GM19193 (cell line): ENCODE data around the gene RASSF1.

Experiments
- POLR2A ChIP-seq: IDR thresholded peaks from 4 replicates; pipeline ENCODE4 v1.6.1; 2011; ENCODE audit not compliant: insufficient read depth, insufficient read length; ENCODE audit errors: extremely low read depth

RASSF1 gene

GRCh38 chr3:50373146-50374051 lies 32.8 kb upstream of the RASSF1 start:
- TF ChIP-seq POLR2A = no peak

DNA sequence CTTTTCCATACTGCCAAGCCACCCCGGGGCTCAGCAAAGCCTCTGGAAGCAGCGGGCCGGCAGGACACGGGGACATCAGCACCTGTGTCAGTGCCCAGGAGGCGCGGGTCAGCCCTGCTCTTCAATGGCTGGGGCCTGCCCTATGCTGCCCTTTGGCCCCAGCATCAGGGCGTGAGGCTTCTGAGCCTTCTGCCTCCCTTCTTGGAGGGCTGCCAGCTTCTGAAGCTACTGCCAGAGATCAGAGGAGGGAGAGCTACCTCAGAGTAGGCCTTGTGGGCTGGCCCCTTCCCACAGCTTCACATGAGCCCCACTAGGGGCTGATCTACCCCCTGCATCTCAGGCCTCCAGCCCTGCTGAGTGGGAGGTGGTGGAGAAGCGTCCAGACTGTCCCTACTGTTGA lies 31.7 kb upstream of the RASSF1 start:
- TF ChIP-seq POLR2A = no peak

DNA sequence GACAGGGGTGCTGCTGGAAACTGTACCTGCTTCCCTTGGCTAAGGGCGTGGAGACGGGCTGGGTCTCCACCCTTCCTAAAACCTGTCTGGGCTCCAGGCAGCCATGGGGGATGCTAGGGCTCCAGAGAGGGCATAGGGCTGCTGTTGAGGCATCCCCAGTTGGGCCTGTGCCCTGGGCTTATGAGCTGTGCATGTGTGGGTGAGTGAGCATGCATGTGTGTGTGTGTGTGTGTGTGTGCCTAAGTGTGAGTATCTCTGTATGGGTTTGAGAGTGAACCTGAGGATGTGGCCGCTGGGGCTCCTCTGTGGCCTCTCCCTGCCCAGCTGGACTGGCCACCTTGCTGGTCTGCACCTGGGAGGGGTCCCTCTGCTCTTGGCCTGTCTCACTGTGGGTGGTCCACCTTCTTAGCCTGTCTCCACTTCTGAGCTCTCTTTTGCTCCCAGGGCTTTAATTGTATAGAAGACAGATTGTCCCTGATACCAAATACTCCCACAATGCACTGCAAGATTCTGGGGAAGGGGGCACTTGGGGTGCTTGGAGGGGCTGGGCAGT lies 30.6 kb upstream of the RASSF1 start:
- TF ChIP-seq POLR2A = no peak

- TF ChIP-seq POLR2A = no peak
These were observed 30.0 kb upstream of the RASSF1 start for GRCh38 chr3:50370594-50370993.

DNA sequence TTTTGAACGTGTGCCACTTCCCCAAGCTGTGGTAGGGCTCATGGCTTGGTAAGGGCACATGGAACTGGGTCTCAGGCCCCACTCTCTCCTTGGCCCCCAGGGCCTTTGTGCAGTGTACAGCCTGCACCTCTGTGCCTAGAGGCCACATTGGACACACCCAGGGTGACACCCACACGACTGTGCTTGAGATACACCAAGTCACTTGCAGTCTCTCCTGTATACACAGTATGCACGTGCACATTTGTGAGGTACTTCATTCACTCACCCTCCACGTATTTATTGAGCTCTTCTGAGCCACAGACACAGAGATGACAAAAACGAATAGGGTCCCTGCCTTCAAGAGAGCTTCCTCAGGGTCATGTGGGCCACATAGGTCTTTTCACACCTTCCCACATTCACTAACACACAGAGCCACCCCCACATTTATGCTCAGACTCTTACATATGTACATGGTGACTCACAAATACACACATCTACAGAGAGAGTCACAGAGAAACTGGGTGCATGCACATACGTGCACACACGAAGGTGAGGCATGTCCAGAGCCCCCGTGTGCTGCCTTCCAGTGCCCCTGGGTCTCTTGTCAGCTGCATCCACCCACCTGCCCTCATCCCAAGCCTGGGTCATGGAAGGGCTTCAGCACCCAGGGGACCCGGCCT lies 28.5 kb upstream of the RASSF1 start:
- TF ChIP-seq POLR2A = no peak

- no peak for TF ChIP-seq POLR2A
These were observed 25.2 kb upstream of the RASSF1 start for GRCh38 chr3:50365842-50366220.

DNA sequence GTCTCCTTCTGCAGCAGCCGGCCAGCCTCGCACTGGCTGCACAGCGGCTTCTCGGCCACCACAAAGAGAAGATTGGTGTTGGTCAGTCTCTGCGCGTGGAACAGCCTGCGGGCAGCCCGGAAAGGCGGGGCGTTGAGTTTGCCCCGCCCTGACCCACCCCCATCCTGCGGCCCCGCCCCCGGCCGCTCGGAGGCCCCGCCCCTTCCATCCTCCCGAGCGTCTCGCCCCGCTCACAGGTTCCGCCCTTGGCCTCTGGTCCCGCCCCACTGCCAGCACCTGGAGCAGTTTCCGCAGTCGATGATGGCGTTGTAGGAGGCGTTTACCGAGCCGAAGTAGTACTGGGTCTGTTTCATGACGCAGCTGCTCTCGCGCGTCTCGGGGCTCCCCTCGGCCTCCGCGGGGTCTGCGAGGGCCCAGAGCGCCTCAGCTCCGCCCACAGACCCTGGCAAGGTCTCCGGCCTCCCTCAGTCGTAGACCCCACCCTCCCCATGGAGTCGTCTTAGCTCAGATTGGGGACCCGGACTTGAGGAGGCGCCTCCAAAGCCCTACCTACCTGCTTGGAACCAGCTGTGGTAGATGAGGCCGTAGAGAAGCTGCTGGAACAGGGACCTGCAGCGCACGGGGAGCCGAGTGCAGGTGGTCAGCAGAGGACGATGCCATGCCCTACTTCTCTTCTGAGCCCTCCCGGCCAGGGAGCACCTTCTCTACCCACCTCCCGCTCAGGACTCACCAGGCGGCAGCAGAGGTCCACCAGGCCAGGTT lies 24.6 kb upstream of the RASSF1 start:
- TF ChIP-seq POLR2A = no peak

GRCh38 chr3:50364573-50365079 lies 24.0 kb upstream of the RASSF1 start:
- TF ChIP-seq POLR2A = no peak

GRCh38 chr3:50359760-50360110 lies 19.1 kb upstream of the RASSF1 start:
- no peak for TF ChIP-seq POLR2A

DNA sequence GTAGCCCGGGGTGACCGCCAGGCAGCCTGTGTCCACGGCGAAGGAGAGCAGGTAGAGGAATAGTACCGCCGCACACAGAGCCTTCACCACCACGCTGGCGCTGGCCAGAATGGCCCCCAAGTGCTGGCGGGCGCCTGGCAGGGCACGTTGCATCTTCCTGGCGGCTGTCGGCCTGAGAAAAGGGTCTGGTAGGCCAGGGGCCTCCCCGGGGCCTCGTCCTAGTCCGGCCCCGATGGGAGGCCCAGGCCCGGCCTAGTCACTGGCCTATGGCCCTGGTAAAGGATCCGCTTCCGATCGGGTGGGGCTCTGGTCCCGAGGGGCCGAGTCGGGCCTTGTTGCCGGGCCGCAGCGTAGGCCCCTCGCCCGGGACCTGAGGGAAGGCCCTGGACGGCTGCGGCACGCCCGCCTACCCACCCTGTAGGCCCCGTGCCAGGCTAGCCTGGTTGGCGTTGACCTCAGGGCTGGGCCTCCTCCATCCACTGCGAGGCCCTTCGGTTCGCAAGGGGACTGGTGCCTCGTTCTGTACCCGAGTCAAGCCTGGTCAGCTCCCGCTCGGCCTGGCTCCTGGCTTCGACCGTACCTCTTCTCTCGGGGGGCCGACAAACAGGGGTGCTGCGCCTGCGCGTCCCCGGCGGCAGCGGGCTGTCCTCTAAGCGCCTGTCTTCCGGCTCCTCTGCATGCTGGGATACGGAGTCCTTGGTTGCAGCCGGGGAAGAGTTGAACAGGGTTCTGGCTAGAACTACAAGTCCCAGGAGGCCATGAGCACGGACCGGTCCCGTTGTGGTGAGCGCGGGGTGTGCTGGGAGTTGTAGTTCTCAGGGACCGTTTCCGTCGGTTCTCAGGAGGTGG lies 18.5 kb upstream of the RASSF1 start, which contains the start of gene TMEM115:
TSS of gene TMEM115 (minus strand) at position 611 of the 849 bp plus-strand sequence. CDS start at position 153, 458 bp downstream.
- peak; percentile 63 for TF ChIP-seq POLR2A

- TF ChIP-seq POLR2A = no peak
These were observed 17.8 kb upstream of the RASSF1 start for GRCh38 chr3:50358355-50358910.

- no peak for TF ChIP-seq POLR2A
These were observed 16.8 kb upstream of the RASSF1 start for GRCh38 chr3:50357481-50357880.

DNA sequence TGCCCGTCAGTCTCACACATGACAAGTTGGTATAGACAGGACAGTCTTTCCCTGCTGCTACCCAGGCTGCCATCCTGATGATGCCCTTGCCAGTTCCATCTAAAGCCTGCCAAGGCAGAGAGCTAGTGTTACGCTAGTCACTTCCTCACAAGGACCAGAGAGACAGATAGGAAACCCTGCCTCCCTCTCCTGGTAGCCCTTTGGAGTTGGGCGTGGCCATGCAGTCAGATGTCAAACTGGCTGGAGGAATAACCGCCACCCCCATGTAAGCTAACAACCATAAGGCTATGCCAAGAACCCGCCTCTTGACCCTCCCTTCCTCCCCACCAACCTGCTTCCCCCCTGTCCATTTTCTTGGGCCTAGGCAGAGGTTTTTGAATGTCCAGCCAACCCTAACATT lies 15.9 kb upstream of the RASSF1 start:
- TF ChIP-seq POLR2A = no peak
